ENCODE measurements around the gene HOXD10.

Gene HOXD10

GRCh38 chr2:176115883-176116813 is at the start of gene HOXD10:
Gene HOXD10 (plus strand): TSS chr2:176116778. CDS start chr2:176116834, 56 bp downstream.
- DNase-seq (ENCODE audit: low read depth in 2 of 2) = no peak
- no peak within 1 kb of the TSS for H3K4me3 ChIP-seq (replicated peaks in 1 of 2; ENCODE audit: low read depth in 2 of 2, low read length in 2 of 2)
- no peak for TF ChIP-seq CTCF (IDR thresholded peaks at IDR 0.05; ENCODE audit: low read depth, low read length)

DNA sequence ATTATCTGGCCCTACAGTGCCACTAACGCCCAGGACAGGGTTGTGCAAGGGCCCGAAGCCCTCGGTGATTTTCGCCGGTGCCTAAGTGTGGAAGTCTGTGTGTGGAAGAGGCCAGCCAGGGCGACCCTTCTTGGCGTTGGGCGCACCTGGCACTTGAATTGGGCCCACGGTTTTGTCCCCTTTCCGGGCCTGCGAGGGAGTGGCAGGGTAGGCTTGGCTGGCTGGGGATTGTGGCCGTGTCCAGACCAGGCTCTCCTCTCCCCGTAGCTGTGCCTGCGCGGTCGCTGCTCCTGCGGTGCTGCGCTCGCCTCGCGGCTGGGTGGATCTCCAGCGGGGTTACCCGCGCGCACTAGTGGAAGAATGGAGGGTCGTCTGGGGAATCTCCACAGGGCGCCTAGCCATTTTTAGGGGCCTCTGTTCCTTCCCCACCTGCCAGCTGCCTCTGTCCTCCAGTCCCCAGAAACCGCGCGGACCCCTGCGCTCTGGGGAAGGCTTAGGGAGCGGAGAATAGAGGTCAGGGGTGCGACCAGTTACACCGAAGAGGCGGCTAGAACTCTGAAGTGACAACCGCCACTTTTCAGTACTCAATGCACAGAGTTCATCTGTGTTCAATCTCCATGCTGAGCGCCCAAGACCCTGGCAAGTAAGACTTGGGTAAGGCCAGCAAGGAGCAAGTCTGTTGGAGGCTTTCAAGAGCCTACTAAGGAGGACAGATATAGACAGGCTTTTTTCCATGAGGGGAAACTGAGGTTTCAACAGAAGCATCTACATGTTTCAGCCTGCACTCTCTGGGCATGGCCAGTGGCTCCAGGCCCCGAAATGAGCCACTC is 48.8 kb upstream of the HOXD10 start:
- no peak for DNase-seq (ENCODE audit: low read depth in 2 of 2)
- TF ChIP-seq CTCF (IDR thresholded peaks at IDR 0.05; ENCODE audit: low read depth, low read length) = no peak
- no peak overlapping the region for H3K4me3 ChIP-seq (replicated peaks in 1 of 2; ENCODE audit: low read depth in 2 of 2, low read length in 2 of 2)

- H3K4me3 ChIP-seq (replicated peaks in 1 of 2; ENCODE audit: low read depth in 2 of 2, low read length in 2 of 2) = no peak overlapping the region
- TF ChIP-seq CTCF (IDR thresholded peaks at IDR 0.05; ENCODE audit: low read depth, low read length) = no peak
- no peak for DNase-seq (ENCODE audit: low read depth in 2 of 2)
Observed at GRCh38 chr2:176068419-176068832, 48.2 kb upstream of the HOXD10 start.

DNA sequence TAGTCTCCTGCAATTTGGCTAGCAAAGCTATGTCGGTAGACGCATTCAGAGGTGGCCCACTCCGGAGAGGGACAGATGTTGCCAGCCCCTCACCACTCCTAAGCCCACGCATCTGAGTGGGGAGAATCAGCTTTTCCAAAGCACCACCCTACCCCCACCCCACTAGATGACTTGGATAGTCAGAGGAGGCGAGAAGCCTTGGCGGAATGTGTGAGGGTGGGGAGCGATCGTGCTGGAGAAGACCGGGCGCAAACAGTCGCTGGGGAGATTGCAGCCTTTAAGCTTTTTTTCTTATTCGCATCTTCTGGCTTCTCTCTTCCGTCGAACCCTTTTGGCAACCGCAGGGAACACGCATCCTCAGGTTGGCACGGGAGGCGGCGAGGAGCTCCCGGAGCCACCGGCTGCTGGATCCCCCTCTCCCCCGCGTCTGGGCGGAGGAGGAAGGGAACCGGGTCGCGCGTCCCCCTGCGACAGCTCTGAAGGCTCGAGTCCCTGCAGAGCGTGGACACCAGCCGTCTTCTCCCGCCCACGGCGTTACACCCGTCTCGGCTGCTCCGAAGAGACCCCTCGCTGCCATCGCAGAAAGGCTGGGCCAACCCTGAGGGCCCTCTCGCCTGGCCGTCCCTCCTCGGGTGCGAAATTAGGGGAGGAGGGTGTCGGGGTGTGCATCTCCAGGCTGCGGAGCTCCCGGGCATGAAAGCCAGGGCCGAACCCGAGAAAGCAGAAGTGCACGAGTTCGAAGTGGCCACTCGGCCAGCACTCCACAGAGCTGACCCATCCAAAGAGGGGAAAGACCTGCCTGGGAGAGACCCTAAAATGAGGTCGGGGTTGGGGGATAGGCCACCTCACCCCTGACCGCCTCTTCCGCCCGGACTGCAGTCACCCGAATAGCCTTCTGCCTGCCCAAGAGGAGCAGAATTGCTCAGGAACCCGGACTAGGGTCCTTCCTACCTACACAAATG is 45.0 kb upstream of the HOXD10 start:
- no peak overlapping the region for H3K4me3 ChIP-seq (replicated peaks in 1 of 2; ENCODE audit: low read depth in 2 of 2, low read length in 2 of 2)
- no peak for DNase-seq (ENCODE audit: low read depth in 2 of 2)
- TF ChIP-seq CTCF (IDR thresholded peaks at IDR 0.05; ENCODE audit: low read depth, low read length) = no peak

DNA sequence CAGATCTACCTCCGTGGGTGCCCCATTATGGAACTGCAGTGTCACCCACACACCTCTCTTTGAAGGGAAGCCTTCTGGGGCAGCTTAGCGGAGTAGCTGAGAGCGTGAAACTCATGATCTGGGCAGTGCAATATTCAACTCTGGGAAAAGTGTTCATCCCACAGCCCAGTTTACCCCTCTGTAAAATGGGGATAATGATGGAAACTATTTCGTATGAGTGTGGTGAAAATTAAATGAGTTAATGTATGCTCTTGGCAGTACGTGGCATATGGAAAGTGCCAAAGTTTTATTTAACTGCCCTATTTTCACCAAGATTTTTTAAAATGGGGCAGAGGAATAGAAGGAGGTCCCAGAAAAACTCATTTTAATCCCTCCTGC is 44.3 kb upstream of the HOXD10 start:
- no peak overlapping the region for H3K4me3 ChIP-seq (replicated peaks in 1 of 2; ENCODE audit: low read depth in 2 of 2, low read length in 2 of 2)
- no peak for TF ChIP-seq CTCF (IDR thresholded peaks at IDR 0.05; ENCODE audit: low read depth, low read length)
- DNase-seq (ENCODE audit: low read depth in 2 of 2) = no peak
